Measurements from ENCODE around the gene SPAG9. TPM values are rescaled to one million over a fixed set of nuclear protein-coding genes. Genes with fewer than 3 reads are reported as not detected.

Gene SPAG9
- total and polyA plus RNA-seq, 2 donors (not counting 1 experiment from before 2014, with no cell fraction given): 8.6 to 64.1 TPM

DNA sequence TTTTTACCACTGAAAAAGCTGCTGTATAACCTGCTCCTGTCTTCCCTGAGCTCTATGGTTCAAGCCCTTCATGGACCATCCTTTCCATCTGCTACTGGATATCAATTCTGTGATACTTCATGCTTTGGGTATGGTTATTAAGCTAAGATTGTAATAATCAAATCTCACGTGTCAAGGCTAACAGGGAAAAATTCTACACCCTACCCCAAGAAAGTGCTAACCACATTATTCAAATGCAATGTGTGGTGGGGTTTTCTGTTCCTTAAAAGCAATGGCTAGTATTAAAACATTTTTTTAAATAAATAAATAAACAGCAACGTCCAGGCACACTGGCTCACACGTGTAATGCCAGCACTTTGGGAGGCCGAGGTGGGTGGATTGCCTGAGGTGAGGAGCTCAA, 65.9 kb downstream of the SPAG9 start:
- intact Hi-C loops (cut with micrococcal nuclease): loop anchor here (5.0 kb wide), 1 partner anchor 187 kb away; the partner anchor contains the start of gene TOB1

DNA sequence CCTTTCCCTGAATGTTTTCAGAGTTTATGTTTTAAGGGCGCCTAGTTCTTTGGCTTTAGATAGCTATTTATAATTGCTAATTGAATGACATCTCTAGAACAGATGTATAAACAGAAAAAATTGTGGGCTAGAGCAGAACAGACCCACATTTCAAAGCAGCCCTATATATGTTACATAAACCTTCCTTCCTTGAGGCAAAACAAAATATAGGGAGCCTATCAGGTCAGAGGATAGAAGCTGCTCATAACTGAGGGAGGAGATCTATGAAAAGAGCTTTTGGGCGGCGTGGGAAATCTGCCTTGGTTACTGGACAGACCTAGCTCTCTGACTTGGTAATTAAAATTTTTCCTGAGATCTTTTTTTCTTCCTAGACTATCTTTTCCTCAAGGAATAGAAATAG, 68.4 kb downstream of the SPAG9 start:
- H3K9ac ChIP-seq (ENCODE audit: low read length): no peak overlapping the region
- H3K27ac ChIP-seq (ENCODE audit: low read length in 2 of 2): no peak overlapping the region
- TF ChIP-seq, protein P1, sequence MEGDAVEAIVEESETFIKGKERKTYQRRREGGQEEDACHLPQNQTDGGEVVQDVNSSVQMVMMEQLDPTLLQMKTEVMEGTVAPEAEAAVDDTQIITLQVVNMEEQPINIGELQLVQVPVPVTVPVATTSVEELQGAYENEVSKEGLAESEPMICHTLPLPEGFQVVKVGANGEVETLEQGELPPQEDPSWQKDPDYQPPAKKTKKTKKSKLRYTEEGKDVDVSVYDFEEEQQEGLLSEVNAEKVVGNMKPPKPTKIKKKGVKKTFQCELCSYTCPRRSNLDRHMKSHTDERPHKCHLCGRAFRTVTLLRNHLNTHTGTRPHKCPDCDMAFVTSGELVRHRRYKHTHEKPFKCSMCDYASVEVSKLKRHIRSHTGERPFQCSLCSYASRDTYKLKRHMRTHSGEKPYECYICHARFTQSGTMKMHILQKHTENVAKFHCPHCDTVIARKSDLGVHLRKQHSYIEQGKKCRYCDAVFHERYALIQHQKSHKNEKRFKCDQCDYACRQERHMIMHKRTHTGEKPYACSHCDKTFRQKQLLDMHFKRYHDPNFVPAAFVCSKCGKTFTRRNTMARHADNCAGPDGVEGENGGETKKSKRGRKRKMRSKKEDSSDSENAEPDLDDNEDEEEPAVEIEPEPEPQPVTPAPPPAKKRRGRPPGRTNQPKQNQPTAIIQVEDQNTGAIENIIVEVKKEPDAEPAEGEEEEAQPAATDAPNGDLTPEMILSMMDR (IDR thresholded peaks at IDR 0.05): no peak
- no peak for TF ChIP-seq EZH2 (IDR thresholded peaks at IDR 0.05; ENCODE audit: borderline replicate concordance, insufficient read depth, low read depth, low read length, poor library complexity, severe bottlenecking)
- H4K20me1 ChIP-seq (ENCODE audit: control insufficient read depth, insufficient read depth, low read length, poor library complexity, severe bottlenecking): peaks cover 33% of the 10 kb centered on the region
- Mint-ChIP-seq H3K4me1 (peaks cover 34% of the 10 kb centered on the region), H3K27me3 (no peaks in the 10 kb centered on the region), H3K27ac (no peak overlapping the region), H3K9me3 (ENCODE audit: insufficient read depth) (no peaks in the 10 kb centered on the region), H3K4me3 (no peak overlapping the region)
- H3K4me1 ChIP-seq (ENCODE audit: control insufficient read depth in 2 of 2, insufficient read depth in 2 of 2, low read length in 2 of 2): peaks cover 31 to 38% of the 10 kb centered on the region in 2 donors
- ATAC-seq (ENCODE audit: low read depth) (no peak), DNase-seq (no peak)
- intact Hi-C loops (cut with micrococcal nuclease): loop anchor here (5.0 kb wide), 1 partner anchor 185 kb away; the partner anchor contains the start of gene TOB1
- no CpG with 5 or more reads among the region's 3 CpGs for WGBS (ENCODE audit: insufficient coverage)
- peaks cover 0 to 9% (median 0%) of the 10 kb centered on the region in 3 donors for H3K9me3 ChIP-seq (ENCODE audit: control extremely low read depth in 1 of 3, control insufficient read depth in 2 of 3, insufficient read depth in 1 of 3, low read length in 2 of 3)
- POLR2A ChIA-PET: interaction anchor here (0.6 to 0.7 kb wide), 2 partner anchors 100 to 904 kb away, joined by 3 to 4 read pairs; no protein-coding TSS in a partner anchor
- H3K79me2 ChIP-seq (ENCODE audit: control insufficient read depth, insufficient read depth, low read length): peaks cover 37% of the 10 kb centered on the region
- CTCF ChIA-PET: interaction anchor here (0.9 to 13.4 kb wide), 3 partner anchors 51 to 189 kb away, joined by 3 to 258 read pairs (median 23); partner anchors contain the start of gene NME1
- no peak overlapping the region for H3K4me2 ChIP-seq (replicated peaks; ENCODE audit: low read depth, low read length, poor library complexity, severe bottlenecking)
- H3K4me3 ChIP-seq (ENCODE audit: control extremely low read depth in 1 of 5, extremely low read depth in 1 of 5, insufficient read depth in 1 of 5, low read depth in 2 of 5, low read length in 4 of 5): no peak overlapping the region
- H2AFZ ChIP-seq (ENCODE audit: insufficient read depth, low read depth, low read length, poor library complexity, severe bottlenecking): no peak overlapping the region
- H3K36me3 ChIP-seq (replicated peaks in 1 of 2; ENCODE audit: control extremely low read depth in 1 of 2, control insufficient read depth in 1 of 2, extremely low read depth in 1 of 2, insufficient read depth in 2 of 2, low read length in 1 of 2): no peaks in the 10 kb centered on the region
- H3K27me3 ChIP-seq (replicated peaks in 1 of 4; ENCODE audit: control extremely low read depth in 1 of 4, control insufficient read depth in 3 of 4, insufficient read depth in 4 of 4, low read length in 3 of 4): no peaks in the 10 kb centered on the region

More for the DNA sequence above, 65.9 kb downstream of the SPAG9 start:
- H3K4me3 ChIP-seq (ENCODE audit: control extremely low read depth in 1 of 5, extremely low read depth in 1 of 5, insufficient read depth in 1 of 5, low read depth in 2 of 5, low read length in 4 of 5): no peak overlapping the region
- no peak overlapping the region for H2AFZ ChIP-seq (ENCODE audit: insufficient read depth, low read depth, low read length, poor library complexity, severe bottlenecking)
- Mint-ChIP-seq H3K4me1 (peaks cover 31% of the 10 kb centered on the region), H3K27ac (no peak overlapping the region), H3K9me3 (ENCODE audit: insufficient read depth) (no peaks in the 10 kb centered on the region), H3K4me3 (peak overlapping the region; percentile 14), H3K27me3 (no peaks in the 10 kb centered on the region)
- no peaks in the 10 kb centered on the region for H3K36me3 ChIP-seq (replicated peaks in 1 of 2; ENCODE audit: control extremely low read depth in 1 of 2, control insufficient read depth in 1 of 2, extremely low read depth in 1 of 2, insufficient read depth in 2 of 2, low read length in 1 of 2)
- H3K79me2 ChIP-seq (ENCODE audit: control insufficient read depth, insufficient read depth, low read length): peaks cover 24% of the 10 kb centered on the region
- no peak overlapping the region for H3K4me2 ChIP-seq (replicated peaks; ENCODE audit: low read depth, low read length, poor library complexity, severe bottlenecking)
- H3K9me3 ChIP-seq (ENCODE audit: control extremely low read depth in 1 of 3, control insufficient read depth in 2 of 3, insufficient read depth in 1 of 3, low read length in 2 of 3): peaks cover 0 to 9% (median 0%) of the 10 kb centered on the region in 3 donors
- TF ChIP-seq, protein P1 (IDR thresholded peaks at IDR 0.05): no peak
- TF ChIP-seq EZH2 (IDR thresholded peaks at IDR 0.05; ENCODE audit: borderline replicate concordance, insufficient read depth, low read depth, low read length, poor library complexity, severe bottlenecking): no peak
- H3K27ac ChIP-seq (ENCODE audit: low read length in 2 of 2): no peak overlapping the region
- ATAC-seq (ENCODE audit: low read depth) (no peak), DNase-seq (no peak)
- H3K9ac ChIP-seq (ENCODE audit: low read length): no peak overlapping the region
- no CpG with 5 or more reads among the region's 4 CpGs for WGBS (ENCODE audit: insufficient coverage)
- ChIA-PET POLR2A (no interaction called here), CTCF (interaction anchor here (0.6 to 13.4 kb wide), 8 partner anchors 8 to 203 kb away, joined by 3 to 258 read pairs (median 5); partner anchors contain the start of gene NME1)
- peaks cover 28% of the 10 kb centered on the region for H4K20me1 ChIP-seq (ENCODE audit: control insufficient read depth, insufficient read depth, low read length, poor library complexity, severe bottlenecking)
- no peaks in the 10 kb centered on the region for H3K27me3 ChIP-seq (replicated peaks in 1 of 4; ENCODE audit: control extremely low read depth in 1 of 4, control insufficient read depth in 3 of 4, insufficient read depth in 4 of 4, low read length in 3 of 4)
- peaks cover 31 to 33% of the 10 kb centered on the region in 2 donors for H3K4me1 ChIP-seq (ENCODE audit: control insufficient read depth in 2 of 2, insufficient read depth in 2 of 2, low read length in 2 of 2)

Data from B cell (primary cell).